Stimulated activated CD4-positive, alpha-beta T cell treated with anti-CD3 and anti-CD28 coated beads, Interleukin-12 subunit alpha, Interleukin-12 subunit beta, amount 100 ng/mL, for 48 hours (primary cell): ENCODE results near the gene MAGI2.

ENCODE experiments used
- DNase-seq, 3 donors: peaks; one replicate each; pipeline ENCODE4 v3.0.0-alpha.2; 2020; ENCODE audit warnings: low read depth in 2 of 3, low spot score in 1 of 3

MAGI2 gene

DNA sequence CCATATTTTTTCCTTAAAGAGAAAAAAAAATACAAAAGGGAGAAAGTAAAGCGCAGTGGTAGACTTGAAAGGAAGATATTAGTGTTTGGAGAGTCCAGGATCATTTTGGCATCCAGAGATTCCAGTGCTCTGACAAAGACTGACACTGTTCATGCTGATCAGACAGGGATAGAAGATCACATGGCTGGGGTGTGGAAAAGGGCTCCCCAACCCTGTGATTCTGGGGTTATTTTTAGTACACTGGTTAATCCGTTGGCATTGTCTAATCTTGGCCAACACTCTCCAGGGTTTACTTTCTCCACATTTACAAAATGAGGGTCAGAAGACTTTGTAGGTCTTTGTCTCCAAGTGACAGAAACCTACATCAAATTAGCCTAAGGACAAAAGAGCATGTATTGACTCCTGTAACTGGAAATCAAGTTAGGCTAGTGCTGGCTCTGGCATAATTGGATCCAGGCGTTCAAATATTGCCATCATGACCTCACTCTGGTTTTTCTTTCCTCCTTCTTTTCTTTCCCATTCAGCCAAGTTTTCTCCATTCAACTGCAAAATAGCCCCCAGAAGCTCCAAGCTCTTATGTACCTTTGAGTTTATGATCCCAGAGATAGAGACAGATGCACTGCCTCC, 1473.3 kb downstream of the MAGI2 start:
- no peak for DNase-seq

DNA sequence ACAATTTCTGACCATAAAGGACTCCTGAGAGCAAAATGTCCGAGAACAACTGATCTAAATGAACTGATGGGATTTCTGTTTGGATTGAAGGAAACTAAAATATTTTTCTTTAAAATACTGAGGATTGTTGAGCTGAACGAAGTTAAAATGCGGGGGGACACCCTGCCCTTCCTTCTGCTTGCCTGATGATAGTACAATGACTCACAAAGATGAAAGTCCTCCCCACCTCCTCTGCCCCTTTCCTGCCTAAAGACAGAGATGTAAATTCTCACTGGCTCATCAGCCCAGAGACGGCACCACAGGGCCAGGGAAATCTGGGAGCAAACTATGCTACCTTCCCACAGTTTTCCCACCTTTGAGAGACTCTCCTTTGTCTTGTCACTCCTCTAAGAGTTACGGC, 1474.2 kb downstream of the MAGI2 start:
- no peak for DNase-seq

DNA sequence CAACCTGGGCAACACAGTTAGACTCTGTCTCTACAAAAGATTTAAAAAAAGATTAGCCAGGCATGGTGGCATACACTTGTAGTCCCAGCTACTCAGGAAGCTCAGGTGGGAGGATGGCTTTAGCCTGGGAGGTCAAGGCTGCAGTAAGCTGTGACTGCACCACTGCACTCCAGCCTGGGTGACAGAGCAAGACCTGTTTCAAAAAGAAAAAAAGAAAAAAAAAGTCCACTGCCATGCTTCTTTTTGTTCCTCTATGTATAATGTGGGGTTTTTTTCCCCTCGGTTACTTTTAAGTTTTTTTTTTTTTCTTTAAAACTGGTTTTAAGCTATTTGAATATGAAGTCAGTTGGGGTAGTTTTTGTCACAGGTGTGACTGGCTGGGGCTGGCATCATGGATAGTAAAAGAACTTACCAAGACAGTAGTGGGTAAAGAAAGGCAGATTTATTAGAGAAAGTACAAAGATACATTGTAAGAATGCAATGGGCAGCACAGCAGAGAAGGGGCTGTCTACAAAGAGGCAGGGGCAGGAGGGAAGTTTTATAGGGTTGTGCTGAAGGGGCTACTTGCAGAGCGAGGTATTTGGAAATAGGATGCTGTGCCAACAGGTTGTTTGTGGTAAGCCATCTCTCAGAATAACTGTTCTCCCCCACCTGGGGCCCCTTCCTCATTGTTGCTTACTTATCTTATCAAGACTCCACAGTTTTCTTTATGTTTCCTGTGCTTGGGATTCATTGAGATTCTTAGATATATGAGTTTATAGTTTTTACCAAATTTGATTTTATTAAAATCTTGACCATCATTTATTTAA, 1477.6 kb downstream of the MAGI2 start:
- no peak for DNase-seq

DNA sequence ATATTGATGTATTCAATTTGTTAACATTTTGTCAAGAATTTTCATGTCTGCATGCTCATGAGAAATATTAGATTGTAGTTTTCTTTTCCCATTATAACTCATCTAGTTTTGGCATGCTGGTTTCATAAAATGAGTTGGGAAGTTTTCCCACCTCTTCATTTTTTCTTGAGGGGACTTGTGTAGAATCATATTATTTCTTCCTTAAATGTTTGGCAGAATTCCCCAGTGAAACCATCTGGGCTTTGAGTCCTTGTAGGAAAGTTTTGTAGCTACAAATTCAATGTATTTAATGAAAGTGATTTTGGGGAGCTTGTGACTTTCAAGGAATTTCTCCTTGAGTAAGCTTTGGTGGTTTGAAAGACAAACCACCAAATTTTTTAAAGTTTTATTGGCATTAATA, 1481.7 kb downstream of the MAGI2 start:
- DNase-seq: no peak

DNA sequence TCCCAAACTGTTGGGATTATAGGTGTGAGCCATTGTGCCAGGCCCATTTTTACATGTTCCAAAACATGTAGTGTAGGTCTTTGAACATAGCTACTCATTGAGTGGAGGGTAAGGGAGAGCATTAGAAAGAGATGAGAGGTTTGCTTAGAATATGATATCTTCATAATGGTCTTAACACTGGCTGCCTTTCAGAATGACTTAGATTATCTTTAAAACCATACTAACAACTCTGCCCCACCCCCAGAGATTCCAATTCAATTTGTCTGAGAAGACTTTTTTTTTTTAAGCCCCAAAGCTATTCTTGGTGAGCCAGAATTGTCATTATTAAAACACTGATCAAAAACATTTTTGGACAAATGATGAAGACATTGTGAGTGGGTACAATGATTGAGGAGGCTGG, 1486.0 kb downstream of the MAGI2 start:
- no peak for DNase-seq
